ENCODE measurements around the gene RYR2.

Gene RYR2

DNA sequence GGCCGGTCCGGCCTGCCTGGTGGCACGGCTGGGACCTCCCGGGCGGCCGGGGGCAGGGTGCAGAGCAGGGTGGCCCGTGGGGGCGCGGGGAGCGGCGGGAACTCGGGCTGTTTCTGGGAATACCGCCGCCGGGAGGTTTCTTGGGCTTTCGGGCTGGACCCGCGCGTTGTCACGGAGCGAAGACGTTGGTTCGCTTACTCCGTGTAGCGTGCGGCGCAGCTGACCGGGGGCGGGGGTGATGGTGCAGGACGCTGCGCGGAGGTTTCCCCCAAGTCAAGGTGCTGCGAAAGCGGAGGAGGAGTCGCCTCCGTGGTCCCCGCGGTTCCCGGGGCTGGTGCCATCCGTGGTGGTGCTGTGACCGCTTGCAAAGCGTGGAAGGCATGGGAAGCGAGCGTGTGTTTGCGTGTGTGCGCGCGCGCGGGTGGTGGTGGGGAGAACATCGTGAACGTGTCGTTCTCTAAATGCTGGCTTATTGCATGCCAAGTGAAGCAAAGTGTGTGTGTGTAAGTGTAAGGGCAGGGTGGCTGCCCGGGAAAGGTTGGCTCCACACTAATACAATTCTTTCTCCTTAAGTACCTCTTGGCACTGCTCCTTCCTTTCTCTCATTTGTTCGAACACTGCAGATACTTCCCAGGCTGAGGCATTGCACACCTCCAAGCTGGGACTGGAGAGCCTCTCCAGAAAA lies 1.1 kb downstream of the RYR2 start:
- TF ChIP-seq, protein P1, sequence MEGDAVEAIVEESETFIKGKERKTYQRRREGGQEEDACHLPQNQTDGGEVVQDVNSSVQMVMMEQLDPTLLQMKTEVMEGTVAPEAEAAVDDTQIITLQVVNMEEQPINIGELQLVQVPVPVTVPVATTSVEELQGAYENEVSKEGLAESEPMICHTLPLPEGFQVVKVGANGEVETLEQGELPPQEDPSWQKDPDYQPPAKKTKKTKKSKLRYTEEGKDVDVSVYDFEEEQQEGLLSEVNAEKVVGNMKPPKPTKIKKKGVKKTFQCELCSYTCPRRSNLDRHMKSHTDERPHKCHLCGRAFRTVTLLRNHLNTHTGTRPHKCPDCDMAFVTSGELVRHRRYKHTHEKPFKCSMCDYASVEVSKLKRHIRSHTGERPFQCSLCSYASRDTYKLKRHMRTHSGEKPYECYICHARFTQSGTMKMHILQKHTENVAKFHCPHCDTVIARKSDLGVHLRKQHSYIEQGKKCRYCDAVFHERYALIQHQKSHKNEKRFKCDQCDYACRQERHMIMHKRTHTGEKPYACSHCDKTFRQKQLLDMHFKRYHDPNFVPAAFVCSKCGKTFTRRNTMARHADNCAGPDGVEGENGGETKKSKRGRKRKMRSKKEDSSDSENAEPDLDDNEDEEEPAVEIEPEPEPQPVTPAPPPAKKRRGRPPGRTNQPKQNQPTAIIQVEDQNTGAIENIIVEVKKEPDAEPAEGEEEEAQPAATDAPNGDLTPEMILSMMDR (IDR thresholded peaks at IDR 0.05): no peak

DNA sequence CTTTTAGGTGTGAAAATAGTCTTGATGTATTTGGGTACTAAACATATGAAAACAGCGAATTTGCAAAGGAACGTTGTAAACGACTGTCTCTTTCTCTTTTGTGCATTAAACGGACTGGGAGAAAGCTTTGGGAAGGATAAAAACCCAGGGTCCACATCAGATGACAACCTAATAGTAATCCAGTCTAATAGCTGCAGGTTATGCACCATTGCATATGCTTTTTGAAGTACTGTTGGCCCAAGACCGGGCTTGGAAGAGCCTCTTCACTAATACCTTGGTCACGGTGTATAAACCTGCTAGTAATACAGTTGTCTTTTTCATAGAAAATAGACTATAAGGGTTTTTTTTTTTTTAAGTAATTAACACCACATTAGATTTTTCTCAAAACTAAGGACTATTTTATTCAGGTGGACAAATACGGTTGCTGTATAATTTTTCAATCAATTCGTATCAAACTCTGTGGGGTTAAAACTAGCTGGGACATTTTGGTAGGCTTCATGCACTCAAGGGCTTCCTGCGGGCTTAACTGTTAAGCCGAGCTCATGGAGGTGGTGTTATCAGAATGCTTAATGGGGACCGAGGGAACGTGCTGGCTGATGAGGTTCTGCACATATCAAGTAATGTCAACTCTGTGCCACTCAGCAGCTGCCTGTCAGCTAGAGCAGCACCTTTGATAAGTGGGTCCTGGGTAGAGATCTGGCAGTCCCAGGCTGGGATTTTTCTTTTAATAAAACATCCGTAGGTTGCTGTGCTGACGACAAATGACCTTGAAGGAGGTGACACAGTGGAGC lies 2.1 kb downstream of the RYR2 start:
- TF ChIP-seq, protein P1 (IDR thresholded peaks at IDR 0.05): no peak

DNA sequence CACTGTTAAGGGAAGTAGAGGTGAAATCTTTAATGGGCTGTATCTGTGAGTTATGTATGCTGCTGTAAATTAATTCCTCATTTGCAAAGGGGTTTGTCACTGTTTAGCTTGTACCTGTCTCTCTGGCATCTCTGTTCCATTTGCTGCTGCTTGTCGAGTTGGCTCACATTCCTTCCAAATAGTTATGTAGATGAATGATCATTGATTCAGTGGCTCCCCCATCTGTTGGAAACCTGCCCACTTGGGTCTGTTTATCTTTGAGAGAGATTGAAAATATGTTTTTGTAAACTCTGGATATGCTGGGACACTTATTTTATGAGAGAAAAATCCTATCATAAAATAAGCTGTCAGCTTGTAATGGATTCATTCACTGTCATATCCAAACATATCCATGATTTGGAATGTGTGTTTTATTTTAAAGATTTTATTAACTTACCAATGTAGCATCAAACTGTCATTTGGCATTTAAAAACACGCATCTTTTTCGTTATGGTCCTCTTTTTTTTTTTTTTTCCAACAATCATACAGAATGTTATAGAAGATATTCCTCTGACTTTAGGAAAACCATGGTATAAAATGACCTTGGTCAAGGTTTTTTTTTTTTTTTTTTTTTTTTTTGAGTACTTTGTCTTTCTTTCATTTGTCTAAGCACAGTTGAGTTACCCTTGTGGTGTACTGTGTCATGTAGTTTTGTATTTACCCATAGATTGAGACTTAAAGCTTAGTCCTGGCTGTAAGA lies 3.5 kb downstream of the RYR2 start:
- TF ChIP-seq, protein P1 (IDR thresholded peaks at IDR 0.05): no peak

GRCh38 chr1:237048803-237049202 lies 6.8 kb downstream of the RYR2 start:
- TF ChIP-seq, protein P1 (IDR thresholded peaks at IDR 0.05): no peak

DNA sequence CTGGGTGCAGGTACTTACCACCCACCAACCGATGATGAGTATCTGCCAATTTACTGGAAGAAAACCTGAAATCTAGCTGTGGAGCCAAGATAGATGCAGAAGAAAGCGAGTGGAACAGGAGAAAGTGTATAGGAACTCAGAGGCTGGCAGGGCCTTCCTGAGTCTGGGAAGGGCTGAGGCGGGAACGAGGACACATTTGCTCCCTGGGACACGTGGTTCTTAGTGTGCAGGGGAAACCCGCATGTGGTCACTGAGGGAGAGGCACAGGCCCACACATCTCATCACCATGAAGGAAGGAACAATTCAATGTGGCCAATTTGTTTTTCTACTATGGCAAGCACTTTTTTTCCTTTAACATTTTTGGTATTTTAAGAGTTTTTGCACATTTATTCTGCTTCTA lies 8.2 kb downstream of the RYR2 start:
- TF ChIP-seq, protein P1 (IDR thresholded peaks at IDR 0.05): no peak

GRCh38 chr1:237050915-237051314 lies 8.9 kb downstream of the RYR2 start:
- TF ChIP-seq, protein P1 (IDR thresholded peaks at IDR 0.05): no peak

- TF ChIP-seq, protein P1 (IDR thresholded peaks at IDR 0.05): no peak
Measured at GRCh38 chr1:237054313-237054712, 12.3 kb downstream of the RYR2 start.
